Prostate gland (tissue), 2 donors: Measurements from ENCODE around the gene DNAJB12.

ENCODE experiments used
- CTCF ChIP-seq, 4 experiments: fragments of 200-600 bp in 2 of 4; fragments of 450-650 bp in 2 of 4; sonication (generic) in 2 of 4; IDR thresholded peaks; 1 replicate in 3 of 4; 2 replicates in 1 of 4; pipeline ENCODE4 v1.5.1; 2016 to 2019; ENCODE audit warnings: antibody characterized with exemption in 4 of 4, mild to moderate bottlenecking in 2 of 4, moderate library complexity in 2 of 4
- POLR2A ChIP-seq: fragments of 450-650 bp; IDR thresholded peaks from one replicate; pipeline ENCODE4 v1.6.1; 2016; ENCODE audit warnings: antibody characterized with exemption, mild to moderate bottlenecking

GRCh38 chr10:72310636-72311035, 44.1 kb downstream of the DNAJB12 start:
- no peak for TF ChIP-seq CTCF (IDR thresholded peaks at IDR 0.05)
- TF ChIP-seq POLR2A = no peak
